ENCODE data around the gene MYEF2. TPM values are rescaled to one million over a fixed set of nuclear protein-coding genes. Genes with fewer than 3 reads are reported as not detected.
A peak's percentile ranks its signal among the peaks of the same experiment; 100 is the strongest.

MYEF2 gene
- total and polyA plus RNA-seq, 4 donors: 0.07 to 1.2 (median 0.33) TPM

DNA sequence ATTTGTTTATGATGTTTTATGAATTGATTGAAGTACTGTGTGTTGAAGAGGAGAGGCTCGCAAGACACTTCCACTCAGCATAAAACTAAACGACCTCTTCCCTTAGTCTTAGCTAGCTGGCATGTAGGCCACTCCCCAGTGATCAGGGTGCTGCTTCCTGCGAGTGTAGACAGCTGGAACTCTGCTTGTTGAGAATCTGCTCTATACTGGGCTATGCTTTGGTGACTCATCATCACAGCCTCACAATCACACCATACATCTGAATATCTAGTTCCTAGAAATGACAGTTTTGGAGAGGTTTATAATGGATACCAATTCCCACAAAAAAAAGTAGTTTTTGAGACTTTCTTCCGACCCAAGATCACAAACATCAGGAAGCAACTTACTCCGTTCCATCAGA is 58.8 kb downstream of the MYEF2 start (continued):
- TF ChIP-seq HNF4G (IDR thresholded peaks at IDR 0.05): no peak
- TF ChIP-seq, protein P1, sequence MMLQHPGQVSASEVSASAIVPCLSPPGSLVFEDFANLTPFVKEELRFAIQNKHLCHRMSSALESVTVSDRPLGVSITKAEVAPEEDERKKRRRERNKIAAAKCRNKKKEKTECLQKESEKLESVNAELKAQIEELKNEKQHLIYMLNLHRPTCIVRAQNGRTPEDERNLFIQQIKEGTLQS (IDR thresholded peaks at IDR 0.05): no peak

DNA sequence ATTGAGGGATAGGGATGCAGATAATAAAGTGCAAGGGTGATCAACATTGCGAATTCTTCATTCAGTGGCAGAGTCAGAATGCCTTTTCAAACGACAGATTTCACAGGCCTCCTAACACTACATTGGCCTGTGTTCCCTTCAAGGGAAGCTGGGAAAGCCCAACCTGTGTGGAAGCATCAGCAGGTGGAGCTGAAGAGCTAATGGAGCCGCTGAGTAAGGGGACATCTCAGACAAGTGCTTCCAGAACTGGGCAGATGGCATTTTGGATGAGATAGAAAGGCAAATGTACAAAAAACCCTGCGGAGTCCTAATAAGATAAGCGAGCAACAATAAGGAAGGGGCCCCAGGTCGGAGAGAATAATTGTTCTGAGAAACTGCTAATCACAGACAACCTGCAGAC is 65.9 kb downstream of the MYEF2 start:
- TF ChIP-seq, protein P2, sequence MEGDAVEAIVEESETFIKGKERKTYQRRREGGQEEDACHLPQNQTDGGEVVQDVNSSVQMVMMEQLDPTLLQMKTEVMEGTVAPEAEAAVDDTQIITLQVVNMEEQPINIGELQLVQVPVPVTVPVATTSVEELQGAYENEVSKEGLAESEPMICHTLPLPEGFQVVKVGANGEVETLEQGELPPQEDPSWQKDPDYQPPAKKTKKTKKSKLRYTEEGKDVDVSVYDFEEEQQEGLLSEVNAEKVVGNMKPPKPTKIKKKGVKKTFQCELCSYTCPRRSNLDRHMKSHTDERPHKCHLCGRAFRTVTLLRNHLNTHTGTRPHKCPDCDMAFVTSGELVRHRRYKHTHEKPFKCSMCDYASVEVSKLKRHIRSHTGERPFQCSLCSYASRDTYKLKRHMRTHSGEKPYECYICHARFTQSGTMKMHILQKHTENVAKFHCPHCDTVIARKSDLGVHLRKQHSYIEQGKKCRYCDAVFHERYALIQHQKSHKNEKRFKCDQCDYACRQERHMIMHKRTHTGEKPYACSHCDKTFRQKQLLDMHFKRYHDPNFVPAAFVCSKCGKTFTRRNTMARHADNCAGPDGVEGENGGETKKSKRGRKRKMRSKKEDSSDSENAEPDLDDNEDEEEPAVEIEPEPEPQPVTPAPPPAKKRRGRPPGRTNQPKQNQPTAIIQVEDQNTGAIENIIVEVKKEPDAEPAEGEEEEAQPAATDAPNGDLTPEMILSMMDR (IDR thresholded peaks at IDR 0.05; ENCODE audit: low read depth, low read length, missing input control): peak; percentile 9
- TF ChIP-seq, protein P1 (IDR thresholded peaks at IDR 0.05): no peak
- peak; percentile 18 to 23 for TF ChIP-seq RAD21 (IDR thresholded peaks at IDR 0.05)
- Histone ChIP-seq H3K27ac (ENCODE audit: low read depth in 1 of 2, low read length in 2 of 2) (no peak overlapping the region), H3K9ac (ENCODE audit: low read depth in 1 of 2, low read length in 2 of 2) (no peak overlapping the region), H3K4me1 (ENCODE audit: control insufficient read depth in 4 of 4, insufficient read depth in 4 of 4, low read length in 3 of 4) (no peaks in the 10 kb centered on the region), H3K27me3 (ENCODE audit: control insufficient read depth in 4 of 4, insufficient read depth in 4 of 4, low read length in 3 of 4) (peaks cover 0 to 8% (median 2%) of the 10 kb centered on the region in 4 donors), H3K36me3 (ENCODE audit: control insufficient read depth in 4 of 4, insufficient read depth in 3 of 4, low read depth in 1 of 4, low read length in 3 of 4) (no peaks in the 10 kb centered on the region), H3K4me3 (ENCODE audit: low read depth in 1 of 3, low read length in 3 of 3) (no peak overlapping the region), H3K9me3 (ENCODE audit: control insufficient read depth in 4 of 4, low read length in 3 of 4) (no peaks in the 10 kb centered on the region)
- 25% methylated on average over 6 of the region's 6 CpGs for WGBS
- DNase-seq (ENCODE audit: low spot score): no peak

GRCh38 chr15:48109856-48110531 is 68.1 kb downstream of the MYEF2 start:
- Histone ChIP-seq H3K4me3 (ENCODE audit: low read depth in 1 of 3, low read length in 3 of 3) (no peak overlapping the region), H3K9me3 (ENCODE audit: control insufficient read depth in 4 of 4, low read length in 3 of 4) (no peaks in the 10 kb centered on the region), H3K27ac (ENCODE audit: low read depth in 1 of 2, low read length in 2 of 2) (no peak overlapping the region), H3K9ac (ENCODE audit: low read depth in 1 of 2, low read length in 2 of 2) (no peak overlapping the region), H3K36me3 (ENCODE audit: control insufficient read depth in 4 of 4, insufficient read depth in 3 of 4, low read depth in 1 of 4, low read length in 3 of 4) (no peaks in the 10 kb centered on the region), H3K4me1 (ENCODE audit: control insufficient read depth in 4 of 4, insufficient read depth in 4 of 4, low read length in 3 of 4) (no peaks in the 10 kb centered on the region), H3K27me3 (ENCODE audit: control insufficient read depth in 4 of 4, insufficient read depth in 4 of 4, low read length in 3 of 4) (peaks cover 0 to 8% (median 2%) of the 10 kb centered on the region in 4 donors)
- no peak for TF ChIP-seq RAD21 (IDR thresholded peaks at IDR 0.05)
- no peak for TF ChIP-seq SP1 (IDR thresholded peaks at IDR 0.05)
- TF ChIP-seq FOXA1 (IDR thresholded peaks at IDR 0.05): no peak
- no peak for TF ChIP-seq JUND (IDR thresholded peaks at IDR 0.05)
- no peak for TF ChIP-seq GABPA (IDR thresholded peaks at IDR 0.05 in 1 of 2, conservative IDR thresholded peaks at IDR 0.05 in 1 of 2)
- no peak for TF ChIP-seq HNF4G (IDR thresholded peaks at IDR 0.05)
- no peak for TF ChIP-seq ZBTB33 (IDR thresholded peaks at IDR 0.05)
- TF ChIP-seq, protein P1 (IDR thresholded peaks at IDR 0.05): no peak
- no peak for DNase-seq (ENCODE audit: low spot score)
- WGBS: 67% methylated on average over 5 of the region's 5 CpGs

DNA sequence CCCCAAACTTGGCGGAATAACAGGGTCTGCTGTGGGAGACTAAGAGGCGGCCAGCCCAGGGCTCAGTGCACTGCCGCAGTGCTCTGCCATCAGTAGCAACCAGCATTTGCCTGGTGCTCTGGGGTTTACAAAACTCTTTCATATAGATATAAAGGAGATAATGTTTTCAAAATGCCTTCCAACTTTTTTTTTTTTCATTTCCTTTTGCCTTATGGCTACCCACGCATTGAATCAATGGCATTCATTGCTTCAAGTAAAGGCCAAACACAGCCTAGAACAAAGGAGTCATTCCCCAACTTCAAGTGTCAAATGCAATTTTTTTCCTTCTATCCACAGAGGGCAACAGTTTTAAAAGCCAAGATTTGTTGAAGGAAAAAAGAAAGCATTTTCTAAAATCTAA is 68.9 kb downstream of the MYEF2 start:
- Histone ChIP-seq H3K27ac (ENCODE audit: low read depth in 1 of 2, low read length in 2 of 2) (no peak overlapping the region), H3K4me1 (ENCODE audit: control insufficient read depth in 4 of 4, insufficient read depth in 4 of 4, low read length in 3 of 4) (no peaks in the 10 kb centered on the region), H3K36me3 (ENCODE audit: control insufficient read depth in 4 of 4, insufficient read depth in 3 of 4, low read depth in 1 of 4, low read length in 3 of 4) (no peaks in the 10 kb centered on the region), H3K27me3 (ENCODE audit: control insufficient read depth in 4 of 4, insufficient read depth in 4 of 4, low read length in 3 of 4) (peaks cover 0 to 11% (median 2%) of the 10 kb centered on the region in 4 donors), H3K4me3 (ENCODE audit: low read depth in 1 of 3, low read length in 3 of 3) (no peak overlapping the region), H3K9ac (ENCODE audit: low read depth in 1 of 2, low read length in 2 of 2) (no peak overlapping the region), H3K9me3 (ENCODE audit: control insufficient read depth in 4 of 4, low read length in 3 of 4) (no peaks in the 10 kb centered on the region)
- WGBS: 90% methylated on average over 4 of the region's 4 CpGs
- no peak for DNase-seq (ENCODE audit: low spot score)
- TF ChIP-seq, protein P2 (IDR thresholded peaks at IDR 0.05; ENCODE audit: low read depth, low read length, missing input control): no peak
- TF ChIP-seq HNF4G (IDR thresholded peaks at IDR 0.05) (no peak), SP1 (IDR thresholded peaks at IDR 0.05) (no peak), MAX (IDR thresholded peaks at IDR 0.05) (no peak), RAD21 (IDR thresholded peaks at IDR 0.05) (no peak), FOXA1 (IDR thresholded peaks at IDR 0.05) (no peak), YY1 (IDR thresholded peaks at IDR 0.05) (no peak), FOXA2 (IDR thresholded peaks at IDR 0.05) (no peak), EGR1 (IDR thresholded peaks at IDR 0.05; ENCODE audit: low read depth in 2 of 2) (no peak), HNF4A (conservative IDR thresholded peaks at IDR 0.05) (no peak), GABPA (IDR thresholded peaks at IDR 0.05 in 1 of 2, conservative IDR thresholded peaks at IDR 0.05 in 1 of 2) (no peak), JUND (IDR thresholded peaks at IDR 0.05) (no peak), RXRA (IDR thresholded peaks at IDR 0.05) (no peak), NR2F2 (IDR thresholded peaks at IDR 0.05) (no peak)

Measured in liver (tissue), 9 donors.